H9 (cell line): ENCODE results near the gene NDUFA1. TPM values are rescaled to one million over a fixed set of nuclear protein-coding genes. Genes with fewer than 3 reads are reported as not detected.

Experiments used
- DNase-seq: peaks from one replicate; pipeline ENCODE4 v3.0.0-alpha.2; 2017
- H2AFZ ChIP-seq: one replicate; pipeline ENCODE4 v1.6.1; 2013; ENCODE audit warnings: mild to moderate bottlenecking, low read length, control low read depth, moderate library complexity
- H2AK5ac ChIP-seq: 2 replicates; pipeline ENCODE4 v1.6.1; 2013; ENCODE audit warnings: low read length, control low read depth, mixed read lengths; ENCODE audit not compliant: insufficient read length
- H2BK120ac ChIP-seq: one replicate; pipeline ENCODE4 v1.6.1; 2013; ENCODE audit warnings: low read depth, mild to moderate bottlenecking, low read length, control low read depth, inconsistent platforms; ENCODE audit not compliant: poor library complexity, severe bottlenecking
- H2BK12ac ChIP-seq: 2 replicates; pipeline ENCODE4 v1.6.1; 2013; ENCODE audit warnings: low read length, control low read depth, mixed read lengths, low read depth; ENCODE audit not compliant: insufficient read length
- H2BK15ac ChIP-seq: 2 replicates; pipeline ENCODE4 v1.6.1; 2013; ENCODE audit warnings: low read depth, low read length, control low read depth
- H2BK20ac ChIP-seq: one replicate; pipeline ENCODE4 v1.6.1; 2013; ENCODE audit warnings: low read depth, mild to moderate bottlenecking, low read length, control low read depth, inconsistent platforms; ENCODE audit not compliant: poor library complexity, severe bottlenecking
- H2BK5ac ChIP-seq: 2 replicates; pipeline ENCODE4 v1.6.1; 2013; ENCODE audit warnings: low read length, control low read depth, mixed read lengths; ENCODE audit not compliant: insufficient read length
- H3K14ac ChIP-seq: 2 replicates; pipeline ENCODE4 v1.6.1; 2013; ENCODE audit warnings: low read length, control low read depth; ENCODE audit not compliant: insufficient read depth
- H3K18ac ChIP-seq: 2 replicates; pipeline ENCODE4 v1.6.1; 2013; ENCODE audit warnings: low read depth, mild to moderate bottlenecking, mixed read lengths, low read length, control low read depth; ENCODE audit not compliant: insufficient read length
- H3K23ac ChIP-seq: 2 replicates; pipeline ENCODE4 v1.6.1; 2013; ENCODE audit warnings: low read length, control low read depth, mixed read lengths, low read depth; ENCODE audit not compliant: insufficient read length
- H3K23me2 ChIP-seq: 2 replicates; pipeline ENCODE4 v1.6.1; 2013; ENCODE audit warnings: low read depth, mild to moderate bottlenecking, mixed read lengths, low read length, control low read depth; ENCODE audit not compliant: insufficient read length, poor library complexity, severe bottlenecking
- H3K27ac ChIP-seq: 2 replicates; pipeline ENCODE4 v1.5.1; 2013; ENCODE audit warnings: low read length, control low read depth, mixed read lengths, low read depth; ENCODE audit not compliant: insufficient read length
- H3K27me3 ChIP-seq: 2 replicates; pipeline ENCODE4 v1.6.1; 2013; ENCODE audit warnings: low read length, control low read depth, inconsistent platforms; ENCODE audit not compliant: insufficient read depth
- H3K4ac ChIP-seq: 2 replicates; pipeline ENCODE4 v1.6.1; 2013; ENCODE audit warnings: low read depth, mild to moderate bottlenecking, control low read depth, inconsistent platforms, low read length, moderate library complexity
- H3K4me1 ChIP-seq: 2 replicates; pipeline ENCODE4 v1.6.1; 2013; ENCODE audit warnings: low read length, control low read depth, inconsistent platforms; ENCODE audit not compliant: insufficient read depth
- H3K4me2 ChIP-seq: 2 replicates; pipeline ENCODE4 v1.6.1; 2013; ENCODE audit warnings: low read length, control low read depth, mixed read lengths; ENCODE audit not compliant: insufficient read length, insufficient read depth
- H3K56ac ChIP-seq: 2 replicates; pipeline ENCODE4 v1.6.1; 2013; ENCODE audit warnings: low read depth, mild to moderate bottlenecking, mixed read lengths, low read length, control low read depth; ENCODE audit not compliant: insufficient read length
- H3K79me1 ChIP-seq: 2 replicates; pipeline ENCODE4 v1.6.1; 2013; ENCODE audit warnings: low read depth, mild to moderate bottlenecking, moderate library complexity, low read length, control low read depth, inconsistent platforms; ENCODE audit not compliant: insufficient read depth, poor library complexity, severe bottlenecking
- H3K79me2 ChIP-seq: 2 replicates; pipeline ENCODE4 v1.6.1; 2013; ENCODE audit warnings: low read length, control low read depth, inconsistent platforms; ENCODE audit not compliant: insufficient read depth
- H3K9ac ChIP-seq: 2 replicates; pipeline ENCODE4 v1.6.1; 2013; ENCODE audit warnings: low read length, control low read depth, mixed read lengths; ENCODE audit not compliant: insufficient read length; ENCODE audit errors: extremely low read depth
- H3K9me3 ChIP-seq: one replicate; pipeline ENCODE4 v1.6.1; 2013; ENCODE audit warnings: low read depth, low read length, inconsistent platforms; ENCODE audit not compliant: control insufficient read depth
- H3T11ph ChIP-seq: one replicate; pipeline ENCODE4 v1.6.1; 2013; ENCODE audit warnings: mild to moderate bottlenecking, low read length, control low read depth, inconsistent platforms
- H4K20me1 ChIP-seq: one replicate; pipeline ENCODE4 v1.6.1; 2013; ENCODE audit not compliant: control insufficient read depth, insufficient read length, insufficient read depth
- H4K5ac ChIP-seq: 2 replicates; pipeline ENCODE4 v1.6.1; 2013; ENCODE audit warnings: low read depth, mild to moderate bottlenecking, mixed read lengths, low read length, control low read depth; ENCODE audit not compliant: insufficient read length
- H4K8ac ChIP-seq: replicated peaks from 2 replicates; pipeline ENCODE4 v1.6.1; 2013; ENCODE audit warnings: low read length, control low read depth, mixed read lengths, low read depth; ENCODE audit not compliant: insufficient read length
- H4K91ac ChIP-seq: 2 replicates; pipeline ENCODE4 v1.6.1; 2013; ENCODE audit warnings: low read depth, mild to moderate bottlenecking, moderate library complexity, mixed read lengths, low read length, control low read depth; ENCODE audit not compliant: insufficient read length
- H3K27ac Mint-ChIP-seq, 3 experiments: 2 replicates in 2 of 3; 3 replicates in 1 of 3; pipeline ENCODE4 v1.8.0; 2020 to 2021; ENCODE audit warnings: mixed read lengths in 3 of 3, mild to moderate bottlenecking in 1 of 3, moderate library complexity in 1 of 3
- H3K27me3 Mint-ChIP-seq: 2 replicates; pipeline ENCODE4 v1.8.0; 2021; ENCODE audit warnings: low read depth, mild to moderate bottlenecking, moderate library complexity, mixed read lengths
- H3K36me3 Mint-ChIP-seq, 3 experiments: 2 replicates in 2 of 3; 3 replicates in 1 of 3; pipeline ENCODE4 v1.8.0; 2020 to 2021; ENCODE audit warnings: low read depth in 3 of 3, mixed read lengths in 3 of 3; ENCODE audit not compliant: insufficient read depth in 1 of 3
- H3K4me1 Mint-ChIP-seq, 2 experiments: 2 replicates each; pipeline ENCODE4 v1.8.0; 2020; ENCODE audit warnings: mixed read lengths in 2 of 2
- H3K4me3 Mint-ChIP-seq, 2 experiments: 2 replicates in 1 of 2; 3 replicates in 1 of 2; pipeline ENCODE4 v1.8.0; 2020 to 2021; ENCODE audit warnings: mild to moderate bottlenecking in 2 of 2, mixed read lengths in 2 of 2, moderate library complexity in 1 of 2
- H3K9me3 Mint-ChIP-seq, 2 experiments: 2 replicates in 1 of 2; 3 replicates in 1 of 2; pipeline ENCODE4 v1.8.0; 2020; ENCODE audit warnings: mild to moderate bottlenecking in 2 of 2, mixed read lengths in 2 of 2, moderate library complexity in 1 of 2
- CTCF ChIP-seq: fragments of 200-600 bp; sonication (generic); conservative IDR thresholded peaks from 3 replicates; pipeline ENCODE4 v1.8.0; 2021; ENCODE audit warnings: antibody characterized with exemption, mild to moderate bottlenecking
- WGBS: extraction: QIAGEN DNeasy Blood & Tissue Kit; methylation state at CpG from one replicate; pipeline ENCODE4 v1.1.7; 2013; ENCODE audit warnings: missing lambda C conversion rate, low lambda C conversion rate, mixed read lengths; ENCODE audit not compliant: insufficient read length; ENCODE audit errors: extremely low coverage; 5-methylcytosine and 5-hydroxymethylcytosine counted together
- total RNA-seq: library from RNA; stranded (reverse); gene quantifications from 2 replicates; pipeline ENCODE4 v1.2.1, GENCODE V29; 2021

NDUFA1 gene
- total RNA-seq, 1 experiment from 2014 or later = 69.4 TPM

- H3K9me3 Mint-ChIP-seq = peaks cover 60 to 62% of the 10 kb centered on the region in 2 experiments
- Histone ChIP-seq H3K14ac (no peak overlapping the region), H3K23ac (no peak overlapping the region), H4K91ac (no peak overlapping the region), H3K27me3 (no peaks in the 10 kb centered on the region), H3K23me2 (no peaks in the 10 kb centered on the region), H3K18ac (no peak overlapping the region), H3K4me2 (no peak overlapping the region), H2BK120ac (no peak overlapping the region), H4K8ac (no peak overlapping the region), H2BK15ac (no peak overlapping the region), H3T11ph (no peak overlapping the region), H2BK20ac (no peak overlapping the region), H3K56ac (no peak overlapping the region), H2AFZ (no peak overlapping the region), H3K4me1 (no peaks in the 10 kb centered on the region), H3K9ac (no peak overlapping the region), H3K9me3 (peaks cover 16% of the 10 kb centered on the region), H2BK12ac (no peak overlapping the region), H3K4ac (no peak overlapping the region), H3K79me1 (no peaks in the 10 kb centered on the region), H2AK5ac (no peak overlapping the region), H4K5ac (no peak overlapping the region), H2BK5ac (no peak overlapping the region), H3K79me2 (no peaks in the 10 kb centered on the region), H4K20me1 (no peaks in the 10 kb centered on the region), H3K27ac (no peak overlapping the region)
- no peak overlapping the region for H3K27ac Mint-ChIP-seq
- no peaks in the 10 kb centered on the region; the same call in none of the 2 replicates for H3K27me3 Mint-ChIP-seq
- H3K36me3 Mint-ChIP-seq = peaks cover 4 to 25% (median 13%) of the 10 kb centered on the region in 3 experiments; a peak in 6 of 7 replicates
- no CpG with 5 or more reads among the region's 5 CpGs for WGBS
- H3K4me1 Mint-ChIP-seq = peaks cover 0 to 4% of the 10 kb centered on the region in 2 experiments; a peak in 1 of 4 replicates
- no peak for DNase-seq
- no peak for TF ChIP-seq CTCF
- no peak overlapping the region for H3K4me3 Mint-ChIP-seq
These were observed 8.4 kb downstream of the NDUFA1 start for GRCh38 chrX:119880076-119880475.
